ENCODE data around the gene CAPS.

DNA sequence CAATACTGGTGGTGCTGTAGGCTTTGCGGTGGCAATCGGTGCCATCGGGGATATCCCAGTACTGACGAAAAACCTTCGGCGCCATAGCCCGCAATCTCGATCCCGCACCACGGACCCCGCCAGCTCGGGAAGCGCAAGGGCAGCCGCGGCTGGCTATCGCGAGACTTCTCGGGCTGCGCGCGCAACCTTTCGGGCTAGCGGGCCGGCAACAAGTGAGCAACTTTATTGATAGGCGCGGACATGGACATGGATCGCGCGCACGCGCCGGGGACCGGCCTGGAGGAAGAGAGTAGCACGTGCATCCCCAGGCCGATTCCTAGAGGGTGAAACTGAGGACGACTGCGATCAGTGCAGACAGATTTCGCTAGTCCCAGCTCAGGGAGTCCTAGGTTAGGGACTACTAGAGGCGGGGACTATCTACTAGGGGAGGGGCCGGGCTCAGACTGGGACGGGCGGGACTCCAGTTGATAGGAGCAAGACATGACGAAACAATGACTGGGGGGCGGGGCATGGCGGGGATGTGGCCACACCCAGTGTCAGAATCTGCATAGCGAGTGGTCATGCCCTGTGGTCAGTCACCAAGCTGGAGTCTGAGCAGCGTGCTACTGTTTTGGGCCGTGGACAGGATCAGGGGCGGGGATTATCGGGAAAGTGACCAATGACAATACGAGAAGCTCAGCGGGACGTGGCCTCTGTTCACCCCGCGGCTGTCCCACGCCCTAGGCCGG is 10.3 kb upstream of the CAPS start, which contains the start of gene NDUFA11:
- TF ChIP-seq, protein P1, sequence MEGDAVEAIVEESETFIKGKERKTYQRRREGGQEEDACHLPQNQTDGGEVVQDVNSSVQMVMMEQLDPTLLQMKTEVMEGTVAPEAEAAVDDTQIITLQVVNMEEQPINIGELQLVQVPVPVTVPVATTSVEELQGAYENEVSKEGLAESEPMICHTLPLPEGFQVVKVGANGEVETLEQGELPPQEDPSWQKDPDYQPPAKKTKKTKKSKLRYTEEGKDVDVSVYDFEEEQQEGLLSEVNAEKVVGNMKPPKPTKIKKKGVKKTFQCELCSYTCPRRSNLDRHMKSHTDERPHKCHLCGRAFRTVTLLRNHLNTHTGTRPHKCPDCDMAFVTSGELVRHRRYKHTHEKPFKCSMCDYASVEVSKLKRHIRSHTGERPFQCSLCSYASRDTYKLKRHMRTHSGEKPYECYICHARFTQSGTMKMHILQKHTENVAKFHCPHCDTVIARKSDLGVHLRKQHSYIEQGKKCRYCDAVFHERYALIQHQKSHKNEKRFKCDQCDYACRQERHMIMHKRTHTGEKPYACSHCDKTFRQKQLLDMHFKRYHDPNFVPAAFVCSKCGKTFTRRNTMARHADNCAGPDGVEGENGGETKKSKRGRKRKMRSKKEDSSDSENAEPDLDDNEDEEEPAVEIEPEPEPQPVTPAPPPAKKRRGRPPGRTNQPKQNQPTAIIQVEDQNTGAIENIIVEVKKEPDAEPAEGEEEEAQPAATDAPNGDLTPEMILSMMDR (IDR thresholded peaks at IDR 0.05; ENCODE audit: insufficient read depth, low read length) = no peak
- TF ChIP-seq POLR2AphosphoS5 (IDR thresholded peaks at IDR 0.05; ENCODE audit: low read depth) = peak; percentile 81
- TF ChIP-seq GABPA (IDR thresholded peaks at IDR 0.05; ENCODE audit: low read depth) = no peak
